OCI-LY3 (cell line): ENCODE data around the gene ABCG1.

Source experiments
- H2AFZ ChIP-seq: fragments of 200-600, 300-600 bp; shearing (Covaris generic); 2 replicates; pipeline ENCODE4 v1.6.0; 2014; ENCODE audit warnings: antibody characterized with exemption, low read depth, low read length
- H3K27ac ChIP-seq: fragments of 200-600, 300-600 bp; sonication (generic); 2 replicates; pipeline ENCODE4 v1.5.1; 2014; ENCODE audit warnings: mild to moderate bottlenecking, low read length, moderate library complexity, mixed read lengths
- H3K27me3 ChIP-seq: fragments of 200-600, 300-600 bp; sonication (generic); 2 replicates; pipeline ENCODE4 v1.6.1; 2014; ENCODE audit warnings: low read depth, low read length, mixed read lengths
- H3K36me3 ChIP-seq: fragments of 200-600, 300-600 bp; sonication (generic); replicated peaks from 2 replicates; pipeline ENCODE3; 2014; ENCODE audit warnings: low read depth, low read length, mixed read lengths
- H3K4me1 ChIP-seq: fragments of 300-600, 200-600 bp; sonication (generic); 2 replicates; pipeline ENCODE4 v1.6.1; 2014; ENCODE audit warnings: low read length, mixed read lengths
- H3K4me2 ChIP-seq: fragments of 200-600, 300-600 bp; sonication (generic); 2 replicates; pipeline ENCODE4 v1.6.1; 2014; ENCODE audit warnings: low read length, mixed read lengths
- H3K4me3 ChIP-seq: fragments of 300-600, 200-600 bp; sonication (generic); 2 replicates; pipeline ENCODE4 v1.5.1; 2014; ENCODE audit warnings: antibody characterized with exemption, mild to moderate bottlenecking, low read length, moderate library complexity
- H3K79me2 ChIP-seq: fragments of 300-600, 200-600 bp; shearing (Covaris generic); 2 replicates; pipeline ENCODE4 v1.6.1; 2014; ENCODE audit warnings: mild to moderate bottlenecking, low read length, mixed read lengths
- H3K9ac ChIP-seq: fragments of 300-600, 200-600 bp; shearing (Covaris generic); 2 replicates; pipeline ENCODE4 v1.6.0; 2014; ENCODE audit warnings: mild to moderate bottlenecking, low read length, moderate library complexity
- H3K9me3 ChIP-seq: fragments of 200-600, 300-600 bp; shearing (Covaris generic); 2 replicates; pipeline ENCODE4 v1.6.1; 2014; ENCODE audit warnings: low read length, mixed read lengths; ENCODE audit not compliant: insufficient read depth
- H4K20me1 ChIP-seq: fragments of 200-600, 300-600 bp; sonication (generic); 2 replicates; pipeline ENCODE4 v1.6.1; 2016; ENCODE audit warnings: low read length, mixed read lengths; ENCODE audit not compliant: insufficient read depth
- EZH2phosphoT487 ChIP-seq: fragments of 200-600 bp; shearing (Covaris generic); IDR thresholded peaks from 2 replicates; pipeline ENCODE4 v1.6.1; 2018; ENCODE audit warnings: antibody characterized with exemption, mixed run types, low read depth
- TF ChIP-seq, protein P1 (sequence below): fragments of 200-600, 300-600 bp; sonication (generic); IDR thresholded peaks from 2 replicates; pipeline ENCODE4 v1.5.1; 2014; ENCODE audit warnings: antibody characterized with exemption, low read length, low read depth

Gene ABCG1

DNA sequence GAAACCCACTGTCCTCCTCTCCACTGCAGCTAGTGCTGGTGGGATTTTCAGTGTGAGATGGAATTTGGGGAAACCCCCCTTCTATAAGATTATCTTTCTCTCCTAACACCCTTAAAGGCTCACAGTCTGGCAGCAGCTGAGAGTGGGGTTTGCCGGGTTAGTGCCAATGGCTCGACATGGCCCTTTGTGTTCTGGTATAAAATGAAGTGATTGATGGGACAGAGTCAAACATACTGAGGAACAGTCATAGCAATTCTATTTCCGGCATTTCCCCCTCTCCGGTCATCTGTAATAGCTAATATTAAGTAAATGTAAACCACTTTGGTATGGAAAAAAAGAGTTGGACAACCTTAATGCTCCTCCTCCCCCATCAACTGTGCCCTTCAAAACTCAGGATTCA lies 58.7 kb downstream of the ABCG1 start:
- no peaks in the 10 kb centered on the region for H3K79me2 ChIP-seq
- no peak overlapping the region for H3K4me3 ChIP-seq
- H3K4me2 ChIP-seq, result no peak overlapping the region
- no peak overlapping the region for H3K27ac ChIP-seq
- H3K9me3 ChIP-seq, result no peaks in the 10 kb centered on the region
- no peak overlapping the region for H2AFZ ChIP-seq
- no peaks in the 10 kb centered on the region for H3K4me1 ChIP-seq
- no peaks in the 10 kb centered on the region for H4K20me1 ChIP-seq
- TF ChIP-seq, protein P1, sequence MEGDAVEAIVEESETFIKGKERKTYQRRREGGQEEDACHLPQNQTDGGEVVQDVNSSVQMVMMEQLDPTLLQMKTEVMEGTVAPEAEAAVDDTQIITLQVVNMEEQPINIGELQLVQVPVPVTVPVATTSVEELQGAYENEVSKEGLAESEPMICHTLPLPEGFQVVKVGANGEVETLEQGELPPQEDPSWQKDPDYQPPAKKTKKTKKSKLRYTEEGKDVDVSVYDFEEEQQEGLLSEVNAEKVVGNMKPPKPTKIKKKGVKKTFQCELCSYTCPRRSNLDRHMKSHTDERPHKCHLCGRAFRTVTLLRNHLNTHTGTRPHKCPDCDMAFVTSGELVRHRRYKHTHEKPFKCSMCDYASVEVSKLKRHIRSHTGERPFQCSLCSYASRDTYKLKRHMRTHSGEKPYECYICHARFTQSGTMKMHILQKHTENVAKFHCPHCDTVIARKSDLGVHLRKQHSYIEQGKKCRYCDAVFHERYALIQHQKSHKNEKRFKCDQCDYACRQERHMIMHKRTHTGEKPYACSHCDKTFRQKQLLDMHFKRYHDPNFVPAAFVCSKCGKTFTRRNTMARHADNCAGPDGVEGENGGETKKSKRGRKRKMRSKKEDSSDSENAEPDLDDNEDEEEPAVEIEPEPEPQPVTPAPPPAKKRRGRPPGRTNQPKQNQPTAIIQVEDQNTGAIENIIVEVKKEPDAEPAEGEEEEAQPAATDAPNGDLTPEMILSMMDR, result no peak
- TF ChIP-seq EZH2phosphoT487, result no peak
- H3K9ac ChIP-seq, result no peak overlapping the region
- peaks cover 5% of the 10 kb centered on the region; the same call in 1 of the 2 replicates for H3K27me3 ChIP-seq
- H3K36me3 ChIP-seq, result no peaks in the 10 kb centered on the region

DNA sequence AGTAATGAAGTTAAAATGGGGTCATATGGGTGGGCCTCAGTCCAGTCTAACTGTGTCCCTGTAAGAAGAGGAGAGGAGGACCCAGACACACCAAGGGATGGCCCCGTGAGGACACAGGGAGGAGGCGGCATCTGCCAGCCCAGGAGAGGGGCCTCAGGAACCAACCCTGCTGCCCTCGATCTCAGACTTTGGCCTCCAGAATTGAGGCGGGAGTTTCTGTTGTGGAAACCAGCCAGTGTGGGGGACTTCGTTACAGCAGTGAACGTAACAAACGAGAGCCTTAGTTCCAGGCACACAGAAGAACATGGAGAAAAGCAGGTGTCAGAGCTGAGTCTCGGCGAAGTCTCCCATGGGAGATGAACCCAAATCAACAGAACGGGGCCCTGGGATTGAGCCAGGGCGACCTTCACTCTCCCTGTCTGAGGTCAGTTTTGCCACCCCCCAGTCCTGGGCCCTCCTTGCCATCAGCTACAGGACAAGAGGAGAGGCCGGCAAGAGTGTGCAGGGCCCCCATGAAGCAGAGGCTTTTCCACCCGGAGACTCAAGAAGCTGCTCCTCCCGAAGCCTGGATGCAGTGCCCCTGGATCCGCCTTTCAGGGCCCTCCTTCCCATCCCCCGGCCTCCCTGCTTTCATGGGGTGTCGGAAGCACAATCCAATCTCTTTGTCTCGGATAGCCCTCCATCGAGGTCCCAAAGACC lies 59.7 kb downstream of the ABCG1 start:
- Histone ChIP-seq H3K36me3 (no peaks in the 10 kb centered on the region), H3K79me2 (no peaks in the 10 kb centered on the region), H4K20me1 (no peaks in the 10 kb centered on the region), H3K9me3 (no peaks in the 10 kb centered on the region), H3K4me2 (no peak overlapping the region), H3K27ac (no peak overlapping the region), H3K9ac (no peak overlapping the region), H3K27me3 (peaks cover 5% of the 10 kb centered on the region; the same call in 1 of the 2 replicates), H3K4me1 (no peaks in the 10 kb centered on the region; the same call in 1 of the 2 replicates), H2AFZ (no peak overlapping the region), H3K4me3 (no peak overlapping the region)
- TF ChIP-seq EZH2phosphoT487, result no peak
- TF ChIP-seq, protein P1, result no peak

DNA sequence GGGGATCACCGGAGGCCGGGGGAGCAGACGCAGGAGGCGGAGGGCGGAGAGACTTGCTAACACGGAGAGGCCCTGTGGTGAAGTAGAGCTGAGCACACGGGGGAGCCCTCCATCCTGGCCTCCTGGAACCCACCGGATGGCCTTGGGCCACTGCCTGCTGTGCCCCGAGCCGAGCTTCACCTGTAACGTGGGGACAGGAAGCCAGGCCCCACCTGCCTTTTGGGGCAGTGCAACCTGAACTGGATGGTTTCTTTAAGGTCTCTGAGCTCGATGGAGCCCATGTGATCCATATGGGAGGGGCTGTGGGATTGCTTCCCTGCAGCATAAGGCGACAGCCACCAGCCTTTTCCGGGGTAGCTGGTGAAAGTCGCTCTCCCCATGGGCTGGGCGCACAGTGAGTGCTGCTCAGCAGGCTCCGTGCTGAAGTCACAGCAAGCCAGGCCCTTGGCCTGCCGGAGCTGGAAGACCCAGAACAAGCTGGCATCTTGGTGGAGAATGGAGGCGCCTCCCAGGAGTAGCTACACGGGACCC lies 60.5 kb downstream of the ABCG1 start:
- H3K27me3 ChIP-seq, result peaks cover 5% of the 10 kb centered on the region; the same call in 1 of the 2 replicates
- no peaks in the 10 kb centered on the region for H4K20me1 ChIP-seq
- H3K4me2 ChIP-seq, result no peak overlapping the region
- H3K27ac ChIP-seq, result no peak overlapping the region
- no peak overlapping the region for H3K4me3 ChIP-seq
- no peak for TF ChIP-seq EZH2phosphoT487
- TF ChIP-seq, protein P1, result no peak
- H3K36me3 ChIP-seq, result no peaks in the 10 kb centered on the region
- H3K79me2 ChIP-seq, result no peaks in the 10 kb centered on the region
- no peak overlapping the region for H2AFZ ChIP-seq
- H3K4me1 ChIP-seq, result peaks cover 4% of the 10 kb centered on the region
- H3K9ac ChIP-seq, result no peak overlapping the region
- H3K9me3 ChIP-seq, result no peaks in the 10 kb centered on the region

DNA sequence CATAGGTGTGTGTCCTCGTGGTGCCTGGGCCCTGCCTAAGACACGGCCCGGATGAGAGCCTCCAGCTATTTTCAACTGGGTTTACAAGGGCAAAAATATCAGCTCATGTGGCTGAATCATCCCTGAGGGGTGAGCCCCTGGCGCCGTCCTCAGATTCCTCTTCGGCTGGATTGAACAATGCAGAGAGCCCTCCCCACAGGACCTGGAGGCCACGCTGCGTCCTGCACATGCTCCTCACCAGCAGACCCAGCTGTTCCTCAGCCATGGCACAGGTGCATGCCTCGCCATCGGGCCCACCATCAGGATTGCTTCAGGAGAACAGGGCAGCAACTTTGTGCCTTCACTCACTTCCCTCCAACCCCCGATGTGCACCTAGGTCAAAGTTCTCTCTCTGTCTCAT lies 60.9 kb downstream of the ABCG1 start:
- Histone ChIP-seq H3K4me3 (no peak overlapping the region), H3K79me2 (no peaks in the 10 kb centered on the region), H3K9me3 (no peaks in the 10 kb centered on the region), H2AFZ (no peak overlapping the region), H3K4me2 (no peak overlapping the region), H3K4me1 (peaks cover 9% of the 10 kb centered on the region), H3K9ac (no peak overlapping the region), H3K36me3 (no peaks in the 10 kb centered on the region), H3K27ac (no peak overlapping the region), H3K27me3 (peaks cover 8% of the 10 kb centered on the region; the same call in 1 of the 2 replicates), H4K20me1 (no peaks in the 10 kb centered on the region)
- TF ChIP-seq EZH2phosphoT487, result no peak
- TF ChIP-seq, protein P1, result no peak
